ENCODE data around the gene AUTS2. TPM values are rescaled to one million over a fixed set of nuclear protein-coding genes. Genes with fewer than 3 reads are reported as not detected.
"Not testable (repeated sequence)": the region's sequence is repeated elsewhere in the genome, so short reads cannot be mapped to it uniquely, and the experiment has no call there.

The AUTS2 gene
- total RNA-seq, 1 experiment from 2014 or later, result 50.0 TPM

DNA sequence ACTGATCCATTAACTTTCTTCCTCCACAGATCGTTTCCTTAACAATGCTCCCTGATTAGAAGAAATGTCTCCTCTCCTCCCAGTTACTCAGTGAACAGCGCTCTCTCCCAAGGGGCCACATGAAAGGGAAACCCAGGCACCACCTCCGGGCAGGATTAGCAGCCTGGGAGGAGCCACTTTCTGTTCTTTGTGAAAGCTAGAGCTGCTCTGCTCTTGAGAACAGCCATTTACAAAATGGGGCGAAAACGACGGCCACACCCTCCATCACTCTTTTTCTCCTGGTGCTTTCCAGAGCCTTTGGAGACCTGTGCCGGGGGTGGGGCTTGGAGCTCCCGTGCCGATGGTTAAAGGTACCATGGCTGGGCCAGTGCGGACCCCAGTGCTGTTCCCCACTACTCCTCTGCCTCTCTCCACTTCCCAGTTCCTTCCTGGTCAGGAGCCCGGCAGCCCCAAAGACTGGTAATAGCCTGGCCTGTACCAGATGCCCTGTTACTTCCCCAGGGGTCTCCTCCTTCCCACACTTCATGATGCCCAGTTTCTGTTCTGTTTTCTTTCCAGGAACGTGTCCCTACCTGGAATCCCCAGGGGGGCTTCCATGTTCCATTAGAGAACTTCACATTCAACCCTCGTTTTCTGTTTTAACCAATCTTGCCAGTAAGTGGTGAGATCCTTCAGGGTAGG lies 1130.7 kb downstream of the AUTS2 start:
- CTCF ChIA-PET, result no interaction called here

DNA sequence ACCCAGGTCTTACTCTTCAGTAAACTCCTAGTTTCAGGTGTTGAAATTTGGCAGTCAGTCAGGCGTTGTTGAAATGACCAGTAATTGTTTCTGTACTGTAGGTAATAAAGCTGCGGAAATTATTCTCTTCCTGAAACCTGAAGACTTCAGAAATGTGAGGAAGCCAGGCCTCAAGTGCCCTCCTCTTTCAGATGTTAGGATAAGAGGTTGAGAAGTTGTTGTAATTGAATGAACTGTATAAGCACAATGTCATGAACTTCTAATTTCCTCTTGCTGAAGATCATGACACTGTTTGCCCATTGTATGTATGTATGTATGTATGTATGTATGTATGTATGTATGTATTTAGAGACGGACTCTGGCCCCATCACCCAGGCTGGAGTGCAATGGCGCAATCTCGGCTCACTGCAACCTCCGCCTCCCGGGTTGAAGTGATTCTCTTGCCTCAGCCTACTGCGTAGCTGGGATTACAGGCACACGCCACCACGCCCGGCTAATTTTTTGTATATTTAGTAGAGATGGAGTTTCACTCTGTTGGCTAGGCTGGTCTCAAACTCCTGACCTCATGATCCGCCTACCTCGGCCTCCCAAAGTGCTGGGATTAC lies 1131.4 kb downstream of the AUTS2 start:
- ATAC-seq; POLR2A ChIA-PET; H3K9me3 Mint-ChIP-seq; DNase-seq (ENCODE audit: low spot score): not testable (repeated sequence)
- Mint-ChIP-seq H3K27me3 (ENCODE audit: low read depth) (peaks cover 24% of the 10 kb centered on the region), H3K4me3 (peak overlapping the region; percentile 35), H3K27ac (peak overlapping the region; percentile 67), H3K4me1 (peaks cover 66% of the 10 kb centered on the region), H3K36me3 (peaks cover 14% of the 10 kb centered on the region)
- CTCF ChIA-PET, result interaction anchor here (0.6 kb wide), 1 partner anchor 9 kb away, joined by 3 read pairs; no protein-coding TSS in a partner anchor

More for the DNA sequence above, 1130.7 kb downstream of the AUTS2 start:
- peaks cover 14% of the 10 kb centered on the region for H3K36me3 Mint-ChIP-seq
- POLR2A ChIA-PET, result no interaction called here
- H3K4me3 Mint-ChIP-seq, result peak overlapping the region; percentile 35
- peaks cover 64% of the 10 kb centered on the region for H3K4me1 Mint-ChIP-seq
- TF ChIP-seq ZNF232 (CRISPR knock-in tag; IDR thresholded peaks at IDR 0.05) (no peak), RELA (CRISPR knock-in tag; IDR thresholded peaks at IDR 0.05; ENCODE audit: borderline replicate concordance) (no peak), ZNF263 (CRISPR knock-in tag; IDR thresholded peaks at IDR 0.05; ENCODE audit: low read depth) (no peak), JAZF1 (CRISPR knock-in tag; IDR thresholded peaks at IDR 0.05) (no peak), IRF1 (CRISPR knock-in tag; IDR thresholded peaks at IDR 0.05) (no peak), CBFB (CRISPR knock-in tag; IDR thresholded peaks at IDR 0.05; ENCODE audit: low read depth) (0 out of 2 replicates have a peak, but pooled peaks have one; percentile 52), ATF6 (CRISPR knock-in tag; IDR thresholded peaks at IDR 0.05) (no peak), ETV6 (CRISPR knock-in tag; IDR thresholded peaks at IDR 0.05) (0 out of 2 replicates have a peak, but pooled peaks have one; percentile 36), CREB1 (CRISPR knock-in tag; IDR thresholded peaks at IDR 0.05) (no peak)
- TF ChIP-seq, protein P1, sequence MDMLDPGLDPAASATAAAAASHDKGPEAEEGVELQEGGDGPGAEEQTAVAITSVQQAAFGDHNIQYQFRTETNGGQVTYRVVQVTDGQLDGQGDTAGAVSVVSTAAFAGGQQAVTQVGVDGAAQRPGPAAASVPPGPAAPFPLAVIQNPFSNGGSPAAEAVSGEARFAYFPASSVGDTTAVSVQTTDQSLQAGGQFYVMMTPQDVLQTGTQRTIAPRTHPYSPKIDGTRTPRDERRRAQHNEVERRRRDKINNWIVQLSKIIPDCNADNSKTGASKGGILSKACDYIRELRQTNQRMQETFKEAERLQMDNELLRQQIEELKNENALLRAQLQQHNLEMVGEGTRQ (CRISPR knock-in tag; IDR thresholded peaks at IDR 0.05), result no peak
- TF ChIP-seq, protein P2, sequence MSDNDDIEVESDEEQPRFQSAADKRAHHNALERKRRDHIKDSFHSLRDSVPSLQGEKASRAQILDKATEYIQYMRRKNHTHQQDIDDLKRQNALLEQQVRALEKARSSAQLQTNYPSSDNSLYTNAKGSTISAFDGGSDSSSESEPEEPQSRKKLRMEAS (CRISPR knock-in tag; IDR thresholded peaks at IDR 0.05), result no peak
- H3K27ac Mint-ChIP-seq, result peak overlapping the region; percentile 67
- DNase-seq (ENCODE audit: low spot score) (peak; percentile 59), ATAC-seq (peak; percentile 96)
- peaks cover 9% of the 10 kb centered on the region for H3K9me3 Mint-ChIP-seq
- H3K27me3 Mint-ChIP-seq (ENCODE audit: low read depth), result peaks cover 24% of the 10 kb centered on the region

DNA sequence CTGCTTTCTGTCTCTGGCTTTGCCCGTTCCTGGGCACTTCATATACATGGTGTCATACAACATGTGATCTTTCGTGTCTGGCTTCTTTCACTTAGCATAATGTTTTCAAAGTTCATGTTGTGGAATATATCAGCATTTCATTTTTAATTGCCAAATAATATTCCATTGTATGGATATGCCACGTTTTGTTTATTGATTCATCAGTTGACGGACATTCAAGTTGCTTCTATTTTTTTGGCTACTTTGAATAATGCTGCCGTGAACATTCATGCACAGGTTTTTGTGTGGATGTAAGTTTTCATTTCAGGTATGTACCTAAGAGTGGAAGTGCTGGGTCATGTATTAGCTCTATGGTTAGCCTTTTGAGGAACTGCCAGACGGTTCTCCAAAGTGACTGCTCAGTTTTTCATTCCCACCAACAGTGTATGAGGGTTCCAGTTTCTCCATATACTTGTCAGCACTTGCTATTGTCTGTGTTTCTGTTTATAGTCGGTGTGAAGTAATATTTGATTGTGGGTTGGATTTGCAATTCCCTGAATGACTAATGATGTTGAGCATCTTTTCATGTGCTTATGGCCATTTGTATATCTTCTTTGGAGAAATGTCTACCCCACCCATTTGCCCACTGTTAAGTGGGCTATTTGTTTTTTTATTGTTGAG lies 1132.3 kb downstream of the AUTS2 start:
- CTCF ChIA-PET, result interaction anchor here (0.6 kb wide), 1 partner anchor 10 kb away, joined by 3 read pairs; no protein-coding TSS in a partner anchor
- DNase-seq (ENCODE audit: low spot score), result no peak
- H3K36me3 Mint-ChIP-seq, result peaks cover 14% of the 10 kb centered on the region
- peaks cover 66% of the 10 kb centered on the region for H3K4me1 Mint-ChIP-seq
- no peak for ATAC-seq
- H3K27ac Mint-ChIP-seq, result no peak overlapping the region
- POLR2A ChIA-PET, result no interaction called here
- peaks cover 19% of the 10 kb centered on the region for H3K27me3 Mint-ChIP-seq (ENCODE audit: low read depth)
- no peak overlapping the region for H3K4me3 Mint-ChIP-seq
- peaks cover 9% of the 10 kb centered on the region for H3K9me3 Mint-ChIP-seq
- TF ChIP-seq ATF6 (CRISPR knock-in tag; IDR thresholded peaks at IDR 0.05) (no peak), FOXK1 (CRISPR knock-in tag; IDR thresholded peaks at IDR 0.05) (no peak), PRRX2 (CRISPR knock-in tag; IDR thresholded peaks at IDR 0.05) (no peak), ZNF219 (CRISPR knock-in tag; IDR thresholded peaks at IDR 0.05; ENCODE audit: borderline replicate concordance) (no peak), NR3C1 (CRISPR knock-in tag; conservative IDR thresholded peaks at IDR 0.05; ENCODE audit: low read depth) (no peak)
- TF ChIP-seq, protein P3, sequence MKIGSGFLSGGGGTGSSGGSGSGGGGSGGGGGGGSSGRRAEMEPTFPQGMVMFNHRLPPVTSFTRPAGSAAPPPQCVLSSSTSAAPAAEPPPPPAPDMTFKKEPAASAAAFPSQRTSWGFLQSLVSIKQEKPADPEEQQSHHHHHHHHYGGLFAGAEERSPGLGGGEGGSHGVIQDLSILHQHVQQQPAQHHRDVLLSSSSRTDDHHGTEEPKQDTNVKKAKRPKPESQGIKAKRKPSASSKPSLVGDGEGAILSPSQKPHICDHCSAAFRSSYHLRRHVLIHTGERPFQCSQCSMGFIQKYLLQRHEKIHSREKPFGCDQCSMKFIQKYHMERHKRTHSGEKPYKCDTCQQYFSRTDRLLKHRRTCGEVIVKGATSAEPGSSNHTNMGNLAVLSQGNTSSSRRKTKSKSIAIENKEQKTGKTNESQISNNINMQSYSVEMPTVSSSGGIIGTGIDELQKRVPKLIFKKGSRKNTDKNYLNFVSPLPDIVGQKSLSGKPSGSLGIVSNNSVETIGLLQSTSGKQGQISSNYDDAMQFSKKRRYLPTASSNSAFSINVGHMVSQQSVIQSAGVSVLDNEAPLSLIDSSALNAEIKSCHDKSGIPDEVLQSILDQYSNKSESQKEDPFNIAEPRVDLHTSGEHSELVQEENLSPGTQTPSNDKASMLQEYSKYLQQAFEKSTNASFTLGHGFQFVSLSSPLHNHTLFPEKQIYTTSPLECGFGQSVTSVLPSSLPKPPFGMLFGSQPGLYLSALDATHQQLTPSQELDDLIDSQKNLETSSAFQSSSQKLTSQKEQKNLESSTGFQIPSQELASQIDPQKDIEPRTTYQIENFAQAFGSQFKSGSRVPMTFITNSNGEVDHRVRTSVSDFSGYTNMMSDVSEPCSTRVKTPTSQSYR (CRISPR knock-in tag; IDR thresholded peaks at IDR 0.05), result no peak
- TF ChIP-seq, protein P4, sequence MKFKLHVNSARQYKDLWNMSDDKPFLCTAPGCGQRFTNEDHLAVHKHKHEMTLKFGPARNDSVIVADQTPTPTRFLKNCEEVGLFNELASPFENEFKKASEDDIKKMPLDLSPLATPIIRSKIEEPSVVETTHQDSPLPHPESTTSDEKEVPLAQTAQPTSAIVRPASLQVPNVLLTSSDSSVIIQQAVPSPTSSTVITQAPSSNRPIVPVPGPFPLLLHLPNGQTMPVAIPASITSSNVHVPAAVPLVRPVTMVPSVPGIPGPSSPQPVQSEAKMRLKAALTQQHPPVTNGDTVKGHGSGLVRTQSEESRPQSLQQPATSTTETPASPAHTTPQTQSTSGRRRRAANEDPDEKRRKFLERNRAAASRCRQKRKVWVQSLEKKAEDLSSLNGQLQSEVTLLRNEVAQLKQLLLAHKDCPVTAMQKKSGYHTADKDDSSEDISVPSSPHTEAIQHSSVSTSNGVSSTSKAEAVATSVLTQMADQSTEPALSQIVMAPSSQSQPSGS (CRISPR knock-in tag; IDR thresholded peaks at IDR 0.05; ENCODE audit: borderline replicate concordance, low read depth), result no peak
- TF ChIP-seq, protein P5, sequence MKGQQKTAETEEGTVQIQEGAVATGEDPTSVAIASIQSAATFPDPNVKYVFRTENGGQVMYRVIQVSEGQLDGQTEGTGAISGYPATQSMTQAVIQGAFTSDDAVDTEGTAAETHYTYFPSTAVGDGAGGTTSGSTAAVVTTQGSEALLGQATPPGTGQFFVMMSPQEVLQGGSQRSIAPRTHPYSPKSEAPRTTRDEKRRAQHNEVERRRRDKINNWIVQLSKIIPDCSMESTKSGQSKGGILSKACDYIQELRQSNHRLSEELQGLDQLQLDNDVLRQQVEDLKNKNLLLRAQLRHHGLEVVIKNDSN (CRISPR knock-in tag; IDR thresholded peaks at IDR 0.05), result no peak
